ENCODE measurements around the gene CTF1. TPM values are rescaled to one million over a fixed set of nuclear protein-coding genes. Genes with fewer than 3 reads are reported as not detected.

CTF1 gene
- total and polyA plus RNA-seq, 9 donors = 7.0 to 22.4 (median 14.4) TPM

- no peak for DNase-seq
- Histone ChIP-seq H3K27ac (no peak overlapping the region), H3K4me3 (no peak overlapping the region), H3K9me3 (no peaks in the 10 kb centered on the region), H3K27me3 (no peaks in the 10 kb centered on the region), H3K36me3 (no peaks in the 10 kb centered on the region), H3K4me1 (ENCODE audit: insufficient read depth) (peaks cover 3% of the 10 kb centered on the region)
- TF ChIP-seq CTCF (IDR thresholded peaks at IDR 0.05) = no peak
- TF ChIP-seq POLR2A (IDR thresholded peaks at IDR 0.05) = no peak
- no peak for TF ChIP-seq EP300 (IDR thresholded peaks at IDR 0.05)
- WGBS, 3 donors = 92 to 95% (median 93%) methylated on average over 9 of the region's 9 CpGs
- intact Hi-C loops (cut with DNase I) = no loop called here
Observed at GRCh38 chr16:30885196-30885595, 11.2 kb upstream of the CTF1 start.

GRCh38 chr16:30886145-30886544 lies 10.3 kb upstream of the CTF1 start:
- no peak for DNase-seq
- no peak overlapping the region for H3K27ac ChIP-seq
- WGBS, 3 donors = 88 to 96% (median 92%) methylated on average over 1 of the region's 1 CpG
- H3K27me3 ChIP-seq = no peaks in the 10 kb centered on the region
- no peak for TF ChIP-seq POLR2A (IDR thresholded peaks at IDR 0.05)
- no peak for TF ChIP-seq EP300 (IDR thresholded peaks at IDR 0.05)
- no peak for TF ChIP-seq CTCF (IDR thresholded peaks at IDR 0.05)
- intact Hi-C loops (cut with DNase I) = no loop called here
- H3K4me1 ChIP-seq (ENCODE audit: insufficient read depth) = peaks cover 3% of the 10 kb centered on the region
- no peaks in the 10 kb centered on the region for H3K36me3 ChIP-seq
- H3K4me3 ChIP-seq = no peak overlapping the region
- no peaks in the 10 kb centered on the region for H3K9me3 ChIP-seq

GRCh38 chr16:30887927-30888326 lies 8.5 kb upstream of the CTF1 start:
- intact Hi-C loops (cut with DNase I) = no loop called here
- Histone ChIP-seq H3K9me3 (no peaks in the 10 kb centered on the region), H3K27me3 (no peaks in the 10 kb centered on the region), H3K36me3 (no peaks in the 10 kb centered on the region), H3K4me1 (ENCODE audit: insufficient read depth) (peaks cover 7% of the 10 kb centered on the region), H3K27ac (no peak overlapping the region), H3K4me3 (no peak overlapping the region)
- 75 to 83% (median 80%) methylated on average over 9 of the region's 9 CpGs for WGBS, 3 donors
- DNase-seq = no peak
- TF ChIP-seq POLR2A (IDR thresholded peaks at IDR 0.05) (no peak), CTCF (IDR thresholded peaks at IDR 0.05) (no peak), EP300 (IDR thresholded peaks at IDR 0.05) (no peak)

- DNase-seq = peak in 1 of 5 donors; percentile 35
- H3K4me1 ChIP-seq (ENCODE audit: insufficient read depth) = peaks cover 11% of the 10 kb centered on the region
- no peaks in the 10 kb centered on the region for H3K9me3 ChIP-seq
- intact Hi-C loops (cut with DNase I) = no loop called here
- H3K27me3 ChIP-seq = no peaks in the 10 kb centered on the region
- TF ChIP-seq CTCF (IDR thresholded peaks at IDR 0.05) (no peak), POLR2A (IDR thresholded peaks at IDR 0.05) (no peak), EP300 (IDR thresholded peaks at IDR 0.05) (no peak)
- H3K27ac ChIP-seq = no peak overlapping the region
- H3K4me3 ChIP-seq = no peak overlapping the region
- no peaks in the 10 kb centered on the region for H3K36me3 ChIP-seq
- WGBS, 3 donors = 71 to 81% (median 79%) methylated on average over 8 of the region's 8 CpGs
Observed at GRCh38 chr16:30888856-30889499, 7.4 kb upstream of the CTF1 start.
